GM18861 (cell line): Measurements from ENCODE around the gene ZNF735.
"Not testable (repeated sequence)": the region's sequence is repeated elsewhere in the genome, so short reads cannot be mapped to it uniquely, and the experiment has no call there.

ENCODE experiments used
- ATAC-seq: cut with Tn5 transposase; IDR thresholded peaks from one replicate; pipeline ENCODE4 v1.9.1; 2021; ENCODE audit not compliant: unreplicated experiment

ZNF735 gene

DNA sequence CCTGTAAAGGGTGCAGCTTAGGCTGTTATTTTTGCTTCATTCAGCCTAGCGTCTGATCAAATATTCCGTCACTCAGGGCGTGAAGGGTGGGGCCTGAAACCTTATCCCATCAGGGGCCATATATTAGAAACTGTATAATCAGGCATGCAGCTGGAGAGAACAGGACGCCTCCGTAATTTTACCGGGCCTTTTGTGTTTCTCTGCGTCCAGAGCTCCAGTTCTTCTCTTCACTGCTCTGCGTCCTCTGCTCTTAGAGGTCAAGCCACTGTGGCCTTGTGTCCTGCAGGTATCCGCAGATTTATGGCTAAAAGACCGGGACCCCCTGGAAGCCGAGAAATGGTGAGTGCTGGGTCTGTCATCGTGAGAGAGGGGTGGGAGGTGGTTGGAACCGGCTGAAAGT lies at the start of gene ZNF735:
TSS of gene ZNF735 (plus strand) at position 301 of the 400 bp plus-strand sequence. CDS start at position 301, 0 bp downstream.
- no peak for ATAC-seq

DNA sequence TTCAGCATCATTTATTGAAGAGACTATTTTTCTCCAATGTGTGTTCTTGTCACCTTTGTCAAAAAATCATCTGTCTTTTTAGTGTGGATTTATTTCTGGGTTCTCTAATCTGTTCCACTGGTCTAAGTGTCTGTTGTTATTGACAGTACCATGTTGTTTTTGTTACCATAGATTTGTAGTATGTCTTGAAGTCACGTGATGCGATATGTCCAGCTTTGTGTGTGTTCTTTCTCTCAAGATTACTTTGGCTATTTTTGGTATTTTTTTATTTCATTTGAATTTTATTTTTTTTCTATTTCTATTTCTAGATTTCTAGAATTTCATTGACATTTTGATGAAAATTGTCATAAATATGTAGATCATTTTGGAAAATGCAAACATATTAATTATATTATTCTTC lies 36.0 kb upstream of the ZNF735 start:
- not testable (repeated sequence) for ATAC-seq

- no peak for ATAC-seq
Observed at GRCh38 chr7:64174328-64174727, 32.7 kb upstream of the ZNF735 start.

DNA sequence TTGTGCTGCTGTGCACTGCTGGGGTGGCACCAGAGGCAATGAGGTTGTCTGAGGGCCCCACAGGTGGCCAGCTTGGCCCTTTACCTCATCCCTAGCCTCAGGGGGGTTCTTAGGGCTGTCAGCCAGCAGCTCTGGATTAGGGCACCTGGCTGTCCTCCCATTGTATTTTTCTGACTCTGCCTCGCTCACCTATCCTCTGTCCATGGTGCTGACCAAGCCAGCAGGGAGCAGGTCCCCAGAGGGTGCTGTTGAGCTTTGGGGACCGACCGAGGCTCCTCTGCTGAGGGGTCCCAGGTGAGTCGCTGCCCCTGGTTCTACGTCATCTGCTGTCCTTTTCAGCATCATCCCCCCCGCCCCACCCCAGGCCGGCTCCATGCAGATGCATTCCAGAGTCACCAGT lies 32.1 kb upstream of the ZNF735 start:
- no peak for ATAC-seq

GRCh38 chr7:64180989-64181388 lies 26.0 kb upstream of the ZNF735 start:
- ATAC-seq, result no peak

GRCh38 chr7:64181586-64181985 lies 25.4 kb upstream of the ZNF735 start:
- no peak for ATAC-seq

- ATAC-seq, result no peak
Observed at GRCh38 chr7:64182036-64182790, 24.8 kb upstream of the ZNF735 start.

DNA sequence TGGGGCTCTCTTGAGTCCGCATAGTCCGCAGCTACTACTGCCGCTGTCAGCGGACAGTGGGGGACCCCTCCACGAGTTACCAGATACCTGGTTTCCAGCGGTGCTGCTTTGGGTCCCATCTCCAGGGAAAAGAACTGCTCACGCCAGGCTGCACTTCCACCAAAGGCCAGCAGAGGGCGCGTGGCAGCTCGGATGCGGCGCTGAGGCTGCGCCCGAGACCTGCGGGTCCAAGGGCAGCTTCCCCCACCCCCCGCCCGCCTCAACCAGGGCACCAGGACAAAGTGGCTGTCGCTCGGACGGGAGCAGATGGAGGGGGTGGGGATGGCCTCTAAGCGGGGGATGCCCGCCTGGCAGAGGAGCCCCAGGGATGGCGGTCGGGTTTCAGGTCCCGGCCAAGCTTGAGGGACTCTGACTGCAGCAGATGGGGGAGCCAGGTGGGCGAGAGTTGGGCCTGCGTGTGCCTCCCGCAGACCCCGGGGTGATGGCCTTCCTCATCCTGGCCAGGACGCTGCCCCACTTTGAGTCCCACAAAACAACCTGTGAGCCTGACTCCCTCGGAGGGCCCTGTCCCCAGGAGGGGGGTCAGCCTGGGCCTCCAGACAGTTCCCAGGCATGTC lies 23.8 kb upstream of the ZNF735 start:
- no peak for ATAC-seq

GRCh38 chr7:64183827-64184372 lies 23.1 kb upstream of the ZNF735 start:
- ATAC-seq, result no peak

GRCh38 chr7:64184376-64184775 lies 22.6 kb upstream of the ZNF735 start:
- ATAC-seq, result no peak

DNA sequence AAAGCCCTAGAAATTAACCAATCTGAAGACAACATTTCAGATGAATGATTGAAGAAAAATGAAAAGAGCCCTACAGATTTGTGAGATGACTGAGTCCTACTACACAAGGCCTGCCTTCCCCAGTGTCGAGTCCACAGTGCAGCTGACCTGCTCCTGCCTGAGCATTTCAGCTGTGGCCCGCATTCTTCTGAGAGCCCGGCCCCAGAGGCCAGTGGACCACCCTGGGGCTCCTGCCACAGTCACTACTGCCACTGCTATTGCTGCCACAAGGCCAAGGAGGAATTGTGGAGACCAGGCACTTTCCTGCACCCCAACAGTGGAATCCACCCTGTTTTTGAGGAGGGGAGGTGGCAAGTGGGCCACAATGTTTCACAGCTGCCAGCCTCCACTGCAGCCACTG lies 19.6 kb upstream of the ZNF735 start:
- no peak for ATAC-seq

GRCh38 chr7:64192148-64192704 lies 14.8 kb upstream of the ZNF735 start:
- ATAC-seq, result no peak

- no peak for ATAC-seq
Observed at GRCh38 chr7:64192775-64193174, 14.2 kb upstream of the ZNF735 start.

DNA sequence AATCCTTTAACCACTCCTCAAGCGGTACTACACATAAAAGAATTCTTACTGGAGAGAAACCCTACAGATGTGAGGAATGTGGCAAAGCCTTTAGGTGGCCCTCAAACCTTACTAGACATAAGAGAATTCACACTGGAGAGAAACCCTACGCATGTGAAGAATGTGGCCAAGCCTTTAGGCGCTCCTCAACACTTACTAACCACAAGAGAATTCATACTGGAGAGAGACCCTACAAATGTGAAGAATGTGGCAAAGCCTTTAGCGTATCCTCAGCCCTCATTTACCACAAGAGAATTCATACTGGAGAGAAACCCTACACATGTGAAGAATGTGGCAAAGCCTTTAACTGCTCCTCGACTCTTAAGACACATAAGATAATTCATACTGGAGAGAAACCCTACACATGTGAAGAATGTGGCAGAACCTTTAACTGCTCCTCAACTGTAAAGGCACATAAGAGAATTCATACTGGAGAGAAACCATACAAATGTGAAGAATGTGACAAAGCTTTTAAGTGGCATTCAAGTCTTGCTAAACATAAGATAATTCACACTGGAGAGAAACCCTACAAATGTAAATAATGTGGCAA lies 12.8 kb downstream of the ZNF735 start:
- not testable (repeated sequence) for ATAC-seq

DNA sequence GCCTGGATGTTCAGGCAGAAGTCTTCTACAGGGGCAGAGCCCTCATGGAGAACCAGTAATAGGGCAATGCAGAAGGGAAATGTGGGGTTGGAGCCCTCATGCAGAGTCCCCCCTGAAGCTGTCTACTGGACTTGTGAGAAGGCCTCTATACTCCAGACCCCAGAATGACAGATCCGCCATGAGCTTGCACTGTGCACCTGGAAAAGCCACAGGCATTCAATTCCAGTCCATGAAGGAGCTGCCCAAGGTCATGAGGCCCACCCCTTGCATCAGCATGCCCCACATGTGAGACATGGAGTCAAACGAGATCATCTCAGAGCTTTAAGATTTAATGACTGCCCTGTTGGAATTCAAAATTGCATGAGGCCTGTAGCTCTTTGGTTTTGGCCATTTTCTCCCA lies 16.4 kb downstream of the ZNF735 start:
- no peak for ATAC-seq

GRCh38 chr7:64228174-64228573 lies 21.2 kb downstream of the ZNF735 start, which contains the start of gene ZNF679:
ZNF679 (plus strand) TSS chr7:64228474; CDS start chr7:64249118, 20,644 bp downstream.
- ATAC-seq, result not testable (repeated sequence)

GRCh38 chr7:64266341-64266919 lies 59.4 kb downstream of the ZNF735 start:
- ATAC-seq, result no peak
